ENCODE data around the gene PRKCI.

GRCh38 chr3:170244576-170244975, 22.4 kb downstream of the PRKCI start:
- TF ChIP-seq ZBTB7A (IDR thresholded peaks at IDR 0.05; ENCODE audit: low read depth) (no peak), RAD21 (IDR thresholded peaks at IDR 0.05; ENCODE audit: low read depth) (no peak), USF1 (IDR thresholded peaks at IDR 0.05) (no peak), MAX (IDR thresholded peaks at IDR 0.05) (no peak), TAF1 (IDR thresholded peaks at IDR 0.05; ENCODE audit: low read depth) (no peak), CEBPB (IDR thresholded peaks at IDR 0.05) (no peak), REST (IDR thresholded peaks at IDR 0.05; ENCODE audit: low read depth) (no peak), EP300 (IDR thresholded peaks at IDR 0.05; ENCODE audit: borderline replicate concordance) (no peak), TCF12 (IDR thresholded peaks at IDR 0.05; ENCODE audit: low read depth) (no peak; the same call in 1 of the 2 replicates), NFIC (IDR thresholded peaks at IDR 0.05) (no peak), TEAD4 (IDR thresholded peaks at IDR 0.05) (no peak)

Data from Ishikawa (cell line).